HG02973 (cell line): ENCODE data around the gene GPS1.

Experiments
- ATAC-seq: cut with Tn5 transposase; IDR thresholded peaks from one replicate; pipeline ENCODE4 v1.9.1; 2021; ENCODE audit warnings: moderate library complexity; ENCODE audit not compliant: unreplicated experiment

Gene GPS1

GRCh38 chr17:82056729-82057621, 5.3 kb downstream of the GPS1 start:
- ATAC-seq: no peak

GRCh38 chr17:82058230-82058854, 6.6 kb downstream of the GPS1 start:
- no peak for ATAC-seq

- no peak for ATAC-seq
Measured at GRCh38 chr17:82058855-82059249, 7.2 kb downstream of the GPS1 start.

GRCh38 chr17:82059272-82060000, 7.7 kb downstream of the GPS1 start:
- ATAC-seq: no peak

GRCh38 chr17:82060001-82060380, 8.3 kb downstream of the GPS1 start:
- ATAC-seq: no peak

GRCh38 chr17:82060614-82061013, 8.9 kb downstream of the GPS1 start:
- no peak for ATAC-seq

GRCh38 chr17:82061047-82061925, 9.6 kb downstream of the GPS1 start:
- no peak for ATAC-seq

- ATAC-seq: no peak
Measured at GRCh38 chr17:82062076-82062983, 10.6 kb downstream of the GPS1 start.

GRCh38 chr17:82062984-82063368, 11.3 kb downstream of the GPS1 start:
- no peak for ATAC-seq

GRCh38 chr17:82063424-82064415, 12.0 kb downstream of the GPS1 start:
- no peak for ATAC-seq

- no peak for ATAC-seq
Measured at GRCh38 chr17:82064433-82065192, 12.9 kb downstream of the GPS1 start.

- no peak for ATAC-seq
Measured at GRCh38 chr17:82065193-82065637, 13.5 kb downstream of the GPS1 start.

- no peak for ATAC-seq
Measured at GRCh38 chr17:82065638-82066303, 14.1 kb downstream of the GPS1 start, which contains the start of gene DUS1L. DUS1L (minus strand) TSS chr17:82065804; CDS start chr17:82065059, 745 bp downstream.

- no peak for ATAC-seq
Measured at GRCh38 chr17:82070611-82071010, 18.9 kb downstream of the GPS1 start.

GRCh38 chr17:82072827-82073226, 21.1 kb downstream of the GPS1 start:
- no peak for ATAC-seq

GRCh38 chr17:82073446-82073845, 21.7 kb downstream of the GPS1 start:
- ATAC-seq: no peak
